ENCODE results near the gene COG7.

- TF ChIP-seq CTCF (conservative IDR thresholded peaks at IDR 0.05; ENCODE audit: low read length), result no peak
- TF ChIP-seq EZH2phosphoT487 (IDR thresholded peaks at IDR 0.05; ENCODE audit: borderline replicate concordance), result no peak
Observed at GRCh38 chr16:23362460-23363317, 90.3 kb downstream of the COG7 start.

Data from Loucy (cell line).